ENCODE measurements around the gene DLG2.

Gene DLG2

DNA sequence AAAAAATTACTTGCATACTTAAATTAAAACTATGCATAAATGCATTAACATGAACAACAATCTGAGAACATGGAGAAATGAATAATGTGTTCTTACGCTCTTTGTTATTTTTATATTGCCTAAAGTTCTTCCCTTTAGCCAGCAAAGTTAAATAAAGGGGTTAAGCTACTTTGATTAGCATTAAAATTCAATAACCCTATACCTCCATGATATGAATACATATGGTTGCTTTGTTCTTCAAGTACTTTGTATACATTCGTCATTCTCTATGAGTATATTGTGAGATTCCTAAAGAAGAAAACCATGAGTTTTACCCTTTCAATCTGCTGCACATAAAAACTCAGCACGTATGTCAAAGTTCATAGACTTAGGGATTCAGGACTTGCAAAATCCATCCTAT is 578.3 kb downstream of the DLG2 start:
- Histone ChIP-seq H3K4me2 (ENCODE audit: low read length, poor library complexity, severe bottlenecking) (no peak overlapping the region), H3K4me1 (ENCODE audit: control insufficient read depth, insufficient read depth, low read depth, low read length) (no peaks in the 10 kb centered on the region), H4K91ac (ENCODE audit: low read length) (no peak overlapping the region), H2BK5ac (ENCODE audit: low read depth, low read length, poor library complexity, severe bottlenecking) (no peak overlapping the region), H3K18ac (ENCODE audit: low read depth in 1 of 2, low read length in 2 of 2) (no peak overlapping the region), H2BK120ac (ENCODE audit: low read depth, low read length) (no peak overlapping the region), H2AFZ (ENCODE audit: low read depth, low read length) (no peak overlapping the region), H3K9ac (ENCODE audit: low read length) (no peak overlapping the region), H3K4me3 (ENCODE audit: insufficient read depth in 1 of 2, low read depth in 1 of 2, low read length in 2 of 2) (no peak overlapping the region), H3K23ac (ENCODE audit: low read length in 2 of 2) (no peak overlapping the region), H3K27me3 (ENCODE audit: control insufficient read depth in 1 of 2, insufficient read depth in 1 of 2, low read length in 2 of 2) (no peaks in the 10 kb centered on the region), H3K79me1 (replicated peaks; ENCODE audit: low read length, poor library complexity, severe bottlenecking) (no peaks in the 10 kb centered on the region), H3K27ac (ENCODE audit: low read length, poor library complexity, severe bottlenecking) (no peak overlapping the region), H3K9me3 (ENCODE audit: control insufficient read depth, low read length) (no peaks in the 10 kb centered on the region), H3K36me3 (ENCODE audit: control insufficient read depth in 1 of 2, insufficient read depth in 2 of 2, low read depth in 1 of 2, low read length in 2 of 2) (no peaks in the 10 kb centered on the region), H3K4ac (ENCODE audit: low read depth in 1 of 2, low read length in 2 of 2) (no peak overlapping the region), H2BK12ac (ENCODE audit: low read length in 2 of 2) (no peak overlapping the region), H2AK5ac (ENCODE audit: low read length, severe bottlenecking) (no peak overlapping the region), H2BK15ac (ENCODE audit: low read depth, poor library complexity, severe bottlenecking) (no peak overlapping the region), H4K8ac (ENCODE audit: low read length) (no peak overlapping the region), H3K14ac (ENCODE audit: low read length in 2 of 2) (no peak overlapping the region)
- no peak for DNase-seq
- WGBS, result 84% methylated on average over 2 of the region's 3 CpGs

DNA sequence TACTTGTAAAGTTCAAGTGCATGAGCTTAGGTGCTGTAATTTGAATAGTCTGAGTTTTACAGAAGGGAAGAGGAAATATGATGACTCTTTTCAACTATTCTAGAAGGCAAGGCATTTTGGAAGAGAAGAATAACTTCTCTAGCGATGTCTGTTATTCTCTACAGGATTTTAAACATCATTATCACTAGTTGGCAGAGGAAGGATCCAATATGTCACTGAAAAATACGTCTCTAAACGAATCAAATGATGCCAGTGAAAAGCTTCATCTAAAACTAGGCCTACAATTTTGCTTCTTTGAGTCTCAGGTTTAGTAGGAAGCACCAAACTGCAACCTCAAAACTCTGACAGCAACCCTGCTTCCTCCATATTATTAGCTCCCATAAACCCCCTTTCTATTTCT is 581.4 kb downstream of the DLG2 start:
- WGBS, result 83% methylated on average over 3 of the region's 3 CpGs
- Histone ChIP-seq H3K9me3 (ENCODE audit: control insufficient read depth, low read length) (no peaks in the 10 kb centered on the region), H2BK15ac (ENCODE audit: low read depth, poor library complexity, severe bottlenecking) (no peak overlapping the region), H3K79me1 (replicated peaks; ENCODE audit: low read length, poor library complexity, severe bottlenecking) (no peaks in the 10 kb centered on the region), H4K8ac (ENCODE audit: low read length) (no peak overlapping the region), H3K27ac (ENCODE audit: low read length, poor library complexity, severe bottlenecking) (no peak overlapping the region), H2BK120ac (ENCODE audit: low read depth, low read length) (no peak overlapping the region), H3K4ac (ENCODE audit: low read depth in 1 of 2, low read length in 2 of 2) (no peak overlapping the region), H2AK5ac (ENCODE audit: low read length, severe bottlenecking) (no peak overlapping the region), H3K9ac (ENCODE audit: low read length) (no peak overlapping the region), H3K36me3 (ENCODE audit: control insufficient read depth in 1 of 2, insufficient read depth in 2 of 2, low read depth in 1 of 2, low read length in 2 of 2) (no peaks in the 10 kb centered on the region), H3K27me3 (ENCODE audit: control insufficient read depth in 1 of 2, insufficient read depth in 1 of 2, low read length in 2 of 2) (no peaks in the 10 kb centered on the region), H2BK12ac (ENCODE audit: low read length in 2 of 2) (no peak overlapping the region), H4K91ac (ENCODE audit: low read length) (no peak overlapping the region), H3K4me1 (ENCODE audit: control insufficient read depth, insufficient read depth, low read depth, low read length) (no peaks in the 10 kb centered on the region), H3K18ac (ENCODE audit: low read depth in 1 of 2, low read length in 2 of 2) (no peak overlapping the region), H3K4me3 (ENCODE audit: insufficient read depth in 1 of 2, low read depth in 1 of 2, low read length in 2 of 2) (no peak overlapping the region), H2AFZ (ENCODE audit: low read depth, low read length) (no peak overlapping the region), H2BK5ac (ENCODE audit: low read depth, low read length, poor library complexity, severe bottlenecking) (no peak overlapping the region), H3K14ac (ENCODE audit: low read length in 2 of 2) (no peak overlapping the region), H3K23ac (ENCODE audit: low read length in 2 of 2) (no peak overlapping the region), H3K4me2 (ENCODE audit: low read length, poor library complexity, severe bottlenecking) (no peak overlapping the region)
- DNase-seq, result no peak

DNA sequence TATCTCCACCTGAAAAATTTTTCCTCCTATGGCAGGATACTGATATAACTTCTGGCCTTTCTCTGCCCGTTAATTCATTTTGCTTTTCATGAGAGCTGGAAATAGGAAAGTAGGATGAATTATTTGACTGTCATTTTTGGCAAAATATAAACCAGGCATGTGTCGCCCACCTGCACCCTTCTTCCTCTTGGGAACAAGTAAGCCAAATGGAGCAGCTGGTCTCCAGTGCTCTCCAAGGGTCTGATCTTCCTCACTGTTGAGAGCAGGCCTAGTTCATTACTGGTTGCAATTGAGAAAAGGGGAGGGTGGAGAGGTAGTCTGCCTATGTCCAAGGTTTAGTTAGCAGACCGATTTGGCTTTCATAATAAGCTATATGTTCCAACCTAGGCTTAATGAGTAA is 582.2 kb downstream of the DLG2 start:
- Histone ChIP-seq H3K14ac (ENCODE audit: low read length in 2 of 2) (no peak overlapping the region), H3K4me1 (ENCODE audit: control insufficient read depth, insufficient read depth, low read depth, low read length) (no peaks in the 10 kb centered on the region), H3K36me3 (ENCODE audit: control insufficient read depth in 1 of 2, insufficient read depth in 2 of 2, low read depth in 1 of 2, low read length in 2 of 2) (no peaks in the 10 kb centered on the region), H3K9ac (ENCODE audit: low read length) (no peak overlapping the region), H2BK12ac (ENCODE audit: low read length in 2 of 2) (no peak overlapping the region), H3K18ac (ENCODE audit: low read depth in 1 of 2, low read length in 2 of 2) (no peak overlapping the region), H3K9me3 (ENCODE audit: control insufficient read depth, low read length) (no peaks in the 10 kb centered on the region), H3K27me3 (ENCODE audit: control insufficient read depth in 1 of 2, insufficient read depth in 1 of 2, low read length in 2 of 2) (no peaks in the 10 kb centered on the region), H3K27ac (ENCODE audit: low read length, poor library complexity, severe bottlenecking) (no peak overlapping the region), H3K4me3 (ENCODE audit: insufficient read depth in 1 of 2, low read depth in 1 of 2, low read length in 2 of 2) (no peak overlapping the region), H3K23ac (ENCODE audit: low read length in 2 of 2) (no peak overlapping the region), H3K4ac (ENCODE audit: low read depth in 1 of 2, low read length in 2 of 2) (no peak overlapping the region), H2BK5ac (ENCODE audit: low read depth, low read length, poor library complexity, severe bottlenecking) (no peak overlapping the region), H3K4me2 (ENCODE audit: low read length, poor library complexity, severe bottlenecking) (no peak overlapping the region), H2BK120ac (ENCODE audit: low read depth, low read length) (no peak overlapping the region), H4K8ac (ENCODE audit: low read length) (no peak overlapping the region), H2AK5ac (ENCODE audit: low read length, severe bottlenecking) (no peak overlapping the region), H2AFZ (ENCODE audit: low read depth, low read length) (no peak overlapping the region), H4K91ac (ENCODE audit: low read length) (no peak overlapping the region), H2BK15ac (ENCODE audit: low read depth, poor library complexity, severe bottlenecking) (no peak overlapping the region), H3K79me1 (replicated peaks; ENCODE audit: low read length, poor library complexity, severe bottlenecking) (no peaks in the 10 kb centered on the region)
- no peak for DNase-seq
- 92% methylated on average over 2 of the region's 3 CpGs for WGBS

DNA sequence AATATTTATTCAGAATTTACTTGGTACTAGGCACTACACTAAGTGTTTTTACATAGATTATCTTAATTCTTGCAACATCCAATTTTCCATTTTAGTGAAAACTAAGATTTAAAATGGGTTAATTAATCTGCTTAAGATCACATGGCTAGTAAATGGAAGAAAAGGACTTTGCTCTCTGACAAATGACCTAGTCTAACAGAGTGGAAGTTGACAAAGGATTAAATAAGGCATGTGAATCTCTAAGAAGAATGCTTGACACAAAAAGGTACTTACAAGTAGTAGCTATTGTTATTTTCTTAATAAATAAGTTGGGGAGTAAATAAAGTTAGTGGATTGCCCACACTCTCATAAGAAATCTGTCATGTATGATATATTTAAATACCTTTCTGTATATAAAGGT is 584.8 kb downstream of the DLG2 start:
- Histone ChIP-seq H3K4me1 (ENCODE audit: control insufficient read depth, insufficient read depth, low read depth, low read length) (no peaks in the 10 kb centered on the region), H3K14ac (ENCODE audit: low read length in 2 of 2) (no peak overlapping the region), H2BK5ac (ENCODE audit: low read depth, low read length, poor library complexity, severe bottlenecking) (no peak overlapping the region), H3K4me3 (ENCODE audit: insufficient read depth in 1 of 2, low read depth in 1 of 2, low read length in 2 of 2) (no peak overlapping the region), H4K91ac (ENCODE audit: low read length) (no peak overlapping the region), H3K23ac (ENCODE audit: low read length in 2 of 2) (no peak overlapping the region), H2BK12ac (ENCODE audit: low read length in 2 of 2) (no peak overlapping the region), H2AK5ac (ENCODE audit: low read length, severe bottlenecking) (no peak overlapping the region), H3K27me3 (ENCODE audit: control insufficient read depth in 1 of 2, insufficient read depth in 1 of 2, low read length in 2 of 2) (no peaks in the 10 kb centered on the region), H3K79me1 (replicated peaks; ENCODE audit: low read length, poor library complexity, severe bottlenecking) (no peaks in the 10 kb centered on the region), H3K4me2 (ENCODE audit: low read length, poor library complexity, severe bottlenecking) (no peak overlapping the region), H3K18ac (ENCODE audit: low read depth in 1 of 2, low read length in 2 of 2) (no peak overlapping the region), H2AFZ (ENCODE audit: low read depth, low read length) (no peak overlapping the region), H3K9ac (ENCODE audit: low read length) (no peak overlapping the region), H3K27ac (ENCODE audit: low read length, poor library complexity, severe bottlenecking) (no peak overlapping the region), H3K36me3 (ENCODE audit: control insufficient read depth in 1 of 2, insufficient read depth in 2 of 2, low read depth in 1 of 2, low read length in 2 of 2) (no peaks in the 10 kb centered on the region), H3K4ac (ENCODE audit: low read depth in 1 of 2, low read length in 2 of 2) (no peak overlapping the region), H4K8ac (ENCODE audit: low read length) (no peak overlapping the region), H2BK120ac (ENCODE audit: low read depth, low read length) (no peak overlapping the region), H3K9me3 (ENCODE audit: control insufficient read depth, low read length) (no peaks in the 10 kb centered on the region), H2BK15ac (ENCODE audit: low read depth, poor library complexity, severe bottlenecking) (no peak overlapping the region)
- DNase-seq, result no peak

Measured in mesenchymal stem cell (in vitro differentiated cells and primary cell).